HG03457 (cell line): ENCODE data around the gene CACNB2.
"Not testable (repeated sequence)": the region's sequence is repeated elsewhere in the genome, so short reads cannot be mapped to it uniquely, and the experiment has no call there.

ENCODE experiments used
- ATAC-seq: cut with Tn5 transposase; IDR thresholded peaks from one replicate; pipeline ENCODE4 v1.9.1; 2021; ENCODE audit warnings: moderate number of reproducible peaks; ENCODE audit not compliant: unreplicated experiment

CACNB2 gene

GRCh38 chr10:18144928-18145327 lies 4.7 kb downstream of the CACNB2 start:
- no peak for ATAC-seq

- no peak for ATAC-seq
These were observed 5.4 kb downstream of the CACNB2 start for GRCh38 chr10:18145652-18146051.

- ATAC-seq, result no peak
These were observed 9.1 kb downstream of the CACNB2 start for GRCh38 chr10:18149196-18149800.

GRCh38 chr10:18151356-18151890 lies 11.2 kb downstream of the CACNB2 start:
- no peak for ATAC-seq

GRCh38 chr10:18153381-18153780 lies 13.2 kb downstream of the CACNB2 start:
- not testable (repeated sequence) for ATAC-seq

GRCh38 chr10:18155321-18155720 lies 15.1 kb downstream of the CACNB2 start:
- ATAC-seq, result no peak

- not testable (repeated sequence) for ATAC-seq
These were observed 16.6 kb downstream of the CACNB2 start for GRCh38 chr10:18156797-18157196.

GRCh38 chr10:18157881-18158280 lies 17.7 kb downstream of the CACNB2 start:
- ATAC-seq, result no peak

GRCh38 chr10:18158773-18159265 lies 18.6 kb downstream of the CACNB2 start:
- ATAC-seq, result no peak

- no peak for ATAC-seq
These were observed 19.3 kb downstream of the CACNB2 start for GRCh38 chr10:18159557-18159956.

GRCh38 chr10:18162021-18162627 lies 21.9 kb downstream of the CACNB2 start:
- no peak for ATAC-seq

- no peak for ATAC-seq
These were observed 23.9 kb downstream of the CACNB2 start for GRCh38 chr10:18164093-18164492.

GRCh38 chr10:18164748-18165361 lies 24.6 kb downstream of the CACNB2 start:
- no peak for ATAC-seq

GRCh38 chr10:18178854-18179483 lies 38.7 kb downstream of the CACNB2 start:
- ATAC-seq, result no peak

- ATAC-seq, result no peak
These were observed 39.7 kb downstream of the CACNB2 start for GRCh38 chr10:18179891-18180290.

GRCh38 chr10:18181382-18181781 lies 41.2 kb downstream of the CACNB2 start:
- not testable (repeated sequence) for ATAC-seq

GRCh38 chr10:18185621-18186020 lies 45.4 kb downstream of the CACNB2 start:
- no peak for ATAC-seq

GRCh38 chr10:18190840-18191239 lies 50.6 kb downstream of the CACNB2 start:
- ATAC-seq, result no peak

- no peak for ATAC-seq
These were observed 54.4 kb downstream of the CACNB2 start for GRCh38 chr10:18194634-18195033.

GRCh38 chr10:18195060-18195799 lies 55.0 kb downstream of the CACNB2 start:
- no peak for ATAC-seq
